Measurements from ENCODE around the gene ARPP19.

The ARPP19 gene

GRCh38 chr15:52511084-52511483 lies 57.7 kb downstream of the ARPP19 start:
- no peak for DNase-seq

- DNase-seq, result no peak
Measured at GRCh38 chr15:52509500-52510245, 59.2 kb downstream of the ARPP19 start.

- no peak for DNase-seq
Measured at GRCh38 chr15:52506549-52506948, 62.3 kb downstream of the ARPP19 start.

GRCh38 chr15:52505151-52505550 lies 63.7 kb downstream of the ARPP19 start:
- no peak for DNase-seq

- DNase-seq, result peak in 2 of 6 experiments; percentile 10 to 18
Measured at GRCh38 chr15:52503788-52504496, 64.9 kb downstream of the ARPP19 start.

GRCh38 chr15:52502608-52503007 lies 66.2 kb downstream of the ARPP19 start:
- no peak for DNase-seq

GRCh38 chr15:52499506-52499905 lies 69.3 kb downstream of the ARPP19 start:
- DNase-seq, result no peak

- DNase-seq, result no peak
Measured at GRCh38 chr15:52498706-52499105, 70.1 kb downstream of the ARPP19 start.

All from stimulated activated naive CD4-positive, alpha-beta T cell (primary cell).